K562 (cell line): ENCODE measurements around the gene MEGF11. TPM values are rescaled to one million over a fixed set of nuclear protein-coding genes. Genes with fewer than 3 reads are reported as not detected.

Experiments used
- ATAC-seq: fragments of 200-7000 bp; cut with Tn5 transposase; 3 replicates; pipeline ENCODE4 v1.9.1; 2020; ENCODE audit warnings: moderate library complexity
- BruUV-seq: library from RNA; stranded (reverse); fragments of 400-500 nt; replicated peaks from 2 replicates; lab custom pipeline; 2021; lab: Mats Ljungman, UMichigan
- CTCF ChIA-PET: fragments of 300-600 bp; formaldehyde crosslinking; extraction: SDS; loops from one replicate; lab custom pipeline; 2021; ENCODE audit warnings: low intra/inter-chr PET ratio; lab: Yijun Ruan, JAX
- POLR2A ChIA-PET: fragments of 300-600, 350-650 bp; sonication (Branson Sonifier 250); formaldehyde crosslinking; extraction: SDS; loops from one replicate; lab custom pipeline; 2021; ENCODE audit warnings: antibody characterized with exemption, inconsistent platforms; lab: Yijun Ruan, JAX
- DNase-seq, 4 experiments: peaks; one replicate each; pipeline versions ENCODE4 v3.0.0 to v3.0.0-alpha.2; 2011 to 2018; ENCODE audit warnings: low spot score in 3 of 4, mixed read lengths in 3 of 4; ENCODE audit errors: extremely low read depth in 1 of 4
- FAIRE-seq: peaks from 2 replicates; lab custom pipeline; 2011; peaks lifted over from hg19 to GRCh38; lab: Jason Lieb, UNC
- H2AFZ ChIP-seq: 2 replicates; pipeline ENCODE4 v1.6.0; 2011; ENCODE audit warnings: low read depth, low read length, control low read depth, inconsistent platforms
- H3K27ac ChIP-seq: fragments of 200-600 bp; 3 replicates; pipeline ENCODE4 v1.8.0; 2011; ENCODE audit warnings: low read depth, mild to moderate bottlenecking, control low read depth, inconsistent platforms, low read length, moderate library complexity, mixed read lengths; ENCODE audit errors: extremely low read depth
- H3K27me3 ChIP-seq, 2 experiments: fragments of 300-600 bp in 1 of 2; 2 replicates in 1 of 2; 3 replicates in 1 of 2; pipeline versions ENCODE4 v1.6.0 to v1.8.0; 2011; ENCODE audit warnings: inconsistent platforms in 2 of 2, low read length in 2 of 2, mild to moderate bottlenecking in 1 of 2, mixed read lengths in 1 of 2, moderate library complexity in 1 of 2; ENCODE audit not compliant: control insufficient read depth in 2 of 2, insufficient read depth in 2 of 2
- H3K36me3 ChIP-seq: fragments of 300-600 bp; 3 replicates; pipeline ENCODE4 v1.8.0; 2011; ENCODE audit warnings: mild to moderate bottlenecking, low read length, inconsistent platforms; ENCODE audit not compliant: control insufficient read depth, insufficient read depth
- H3K4me1 ChIP-seq, 2 experiments: fragments of 200-600 bp in 1 of 2; replicated peaks in 1 of 2; 2 replicates in 1 of 2; 3 replicates in 1 of 2; pipeline versions ENCODE4 v1.5.1 to v1.8.0; 2011; ENCODE audit warnings: inconsistent platforms in 2 of 2, low read length in 2 of 2, mild to moderate bottlenecking in 1 of 2, mixed read lengths in 1 of 2, moderate library complexity in 1 of 2; ENCODE audit not compliant: control insufficient read depth in 2 of 2, insufficient read depth in 2 of 2
- H3K4me2 ChIP-seq: 2 replicates; pipeline ENCODE4 v1.6.1; 2011; ENCODE audit warnings: low read length, control low read depth, inconsistent platforms, mixed read lengths; ENCODE audit not compliant: insufficient read depth
- H3K4me3 ChIP-seq: fragments of 200-600 bp; sonication (generic), shearing (Covaris generic); 2 replicates; pipeline ENCODE4 v1.5.1; 2016; ENCODE audit warnings: control low read depth, inconsistent platforms
- H3K79me2 ChIP-seq: fragments of 200-600 bp; 3 replicates; pipeline ENCODE4 v1.8.0; 2011; ENCODE audit warnings: low read length, inconsistent platforms; ENCODE audit not compliant: control insufficient read depth, insufficient read depth
- H3K9ac ChIP-seq, 2 experiments: 2 replicates each; pipeline versions ENCODE4 v1.6.0 to v1.6.1; 2011; ENCODE audit warnings: low read depth in 2 of 2, low read length in 2 of 2, control low read depth in 1 of 2, inconsistent platforms in 1 of 2, mild to moderate bottlenecking in 1 of 2, mixed read lengths in 1 of 2; ENCODE audit not compliant: insufficient read depth in 1 of 2
- H3K9me1 ChIP-seq: one replicate; pipeline ENCODE4 v1.6.0; 2011; ENCODE audit warnings: inconsistent platforms, mild to moderate bottlenecking, low read length, moderate library complexity; ENCODE audit not compliant: control insufficient read depth, insufficient read depth
- H3K9me3 ChIP-seq: replicated peaks from 2 replicates; pipeline ENCODE4 v1.5.1; 2011; ENCODE audit warnings: low read depth, low read length, inconsistent platforms; ENCODE audit not compliant: control insufficient read depth, insufficient read depth
- H4K20me1 ChIP-seq: replicated peaks from 2 replicates; pipeline ENCODE4 v1.6.1; 2011; ENCODE audit warnings: low read length, inconsistent platforms, mixed read lengths; ENCODE audit not compliant: control insufficient read depth, insufficient read depth
- BHLHE40 ChIP-seq: IDR thresholded peaks from 2 replicates; pipeline ENCODE4 v1.6.1; 2011; ENCODE audit warnings: low read length, improper control_type of control experiment
- GABPB2 ChIP-seq: fragments of 250-450 bp; sonication (Bioruptor Pico); conservative IDR thresholded peaks from 2 replicates; pipeline ENCODE4 v1.5.1; 2021; ENCODE audit warnings: mild to moderate bottlenecking
- MGA ChIP-seq: fragments of 450-650 bp; IDR thresholded peaks from 2 replicates; pipeline ENCODE4 v1.6.1; 2016; ENCODE audit warnings: mild to moderate bottlenecking, moderate library complexity
- NFIX ChIP-seq: fragments of 250-450 bp; sonication (Bioruptor Pico); IDR thresholded peaks from 2 replicates; pipeline ENCODE4 v1.4.0; 2020; ENCODE audit warnings: low read depth, mild to moderate bottlenecking, moderate library complexity
- SREBF1 ChIP-seq: fragments of 150-350 bp; IDR thresholded peaks from 2 replicates; pipeline ENCODE4 v1.6.1; 2014; ENCODE audit warnings: antibody characterized with exemption, low read depth, low read length, borderline replicate concordance
- ZNF239 ChIP-seq: fragments of 250-450 bp; sonication (Bioruptor Pico); IDR thresholded peaks from 2 replicates; pipeline ENCODE4 v1.4.0; 2020; ENCODE audit warnings: mild to moderate bottlenecking
- ZNF707 ChIP-seq: fragments of 250-450 bp; sonication (Bioruptor Pico); conservative IDR thresholded peaks from 2 replicates; pipeline ENCODE4 v1.8.0; 2022; ENCODE audit warnings: inconsistent platforms, mild to moderate bottlenecking, moderate library complexity
- WGBS: fragments of 100-300 bp; shearing (Covaris generic); methylation state at CpG from one replicate; pipeline ENCODE4 v1.1.6; 2016; ENCODE audit warnings: low coverage, mixed read lengths; ENCODE audit not compliant: insufficient coverage; ENCODE audit errors: missing lambda C conversion rate; 5-methylcytosine and 5-hydroxymethylcytosine counted together
- in situ Hi-C: fragments of 300-500 bp; cut with MboI; formaldehyde crosslinking; loops from 4 replicates; pipeline ENCODE4 v1.15.0; 2018; ENCODE audit warnings: inconsistent platforms, mixed read lengths
- intact Hi-C: fragments of 100-400 bp; cut with micrococcal nuclease; formaldehyde crosslinking; loops from 2 replicates; pipeline ENCODE4 v1.14.2; 2022
- polyA plus RNA-seq, 8 experiments: library from polyadenylated mRNA; depleted of rRNA in 4 of 8; stranded (reverse) in 5 of 8; unstranded in 3 of 8; fragments of >200 nt; fragmentation: Nextera tagmentation in 2 of 8; fragmentation: Illumina TruSeq in 1 of 8; extraction: Ambion mirVana in 2 of 8; extraction: Trizol in 1 of 8; gene quantifications; 2 replicates each; pipeline versions ENCODE4 v1.2.1 to v1.2.3, GENCODE V29; 2011 to 2014; ENCODE audit warnings: inconsistent platforms in 1 of 8, missing spikeins in 1 of 8
- total RNA-seq, 7 experiments: library from RNA; depleted of rRNA in 6 of 7; stranded (reverse); fragments of >200 nt in 6 of 7; fragmentation: Illumina TruSeq in 2 of 7; extraction: Trizol in 2 of 7; gene quantifications; 2 replicates each; pipeline versions ENCODE4 v1.2.1 to v1.2.3, GENCODE V29; 2011 to 2021; ENCODE audit warnings: low replicate concordance in 1 of 7

The MEGF11 gene
- total and polyA plus RNA-seq, 9 of the 15 experiments (the other 6 are each of a cell fraction or from before 2014, with no cell fraction given), result 0.06 to 0.23 (median 0.20) TPM; not detected in 6

- H4K20me1 ChIP-seq, result no peaks in the 10 kb centered on the region; the same call in 1 of the 2 replicates
- H3K79me2 ChIP-seq, result no peaks in the 10 kb centered on the region
- H3K4me3 ChIP-seq, result no peak overlapping the region
- H3K27ac ChIP-seq, result no peak overlapping the region
- FAIRE-seq, result no peak
- intact Hi-C loops (no loop called here), in situ Hi-C loops (no loop called here)
- no peak overlapping the region for H2AFZ ChIP-seq
- H3K36me3 ChIP-seq, result no peaks in the 10 kb centered on the region
- POLR2A ChIA-PET, result interaction anchor here (0.9 kb wide), 1 partner anchor 59 kb away, joined by 5 read pairs; no protein-coding TSS in a partner anchor
- no peaks in the 10 kb centered on the region for H3K9me1 ChIP-seq
- CTCF ChIA-PET, result no interaction called here
- ATAC-seq, result no peak; the same call in 2 of the 3 replicates
- H3K9ac ChIP-seq, result no peak overlapping the region
- H3K9me3 ChIP-seq, result no peaks in the 10 kb centered on the region
- no peak overlapping the region; the same call in 1 of the 2 replicates for H3K4me2 ChIP-seq
- no TSS peak for BruUV-seq
- no peak for DNase-seq
- WGBS, result 12% methylated on average over 9 of the region's 9 CpGs
- H3K4me1 ChIP-seq, result peaks cover 3 to 7% of the 10 kb centered on the region in 2 experiments; a peak in 3 of 5 replicates
- H3K27me3 ChIP-seq, result peaks cover 16 to 68% of the 10 kb centered on the region in 2 experiments
- peak; percentile 39; the same call in 1 of the 2 replicates for TF ChIP-seq BHLHE40
- no peak for TF ChIP-seq ZNF239
- TF ChIP-seq SREBF1, result no peak
- TF ChIP-seq NFIX (CRISPR knock-in tag), result no peak
- no peak for TF ChIP-seq GABPB2 (CRISPR knock-in tag)
- TF ChIP-seq ZNF707 (CRISPR knock-in tag), result no peak
- TF ChIP-seq MGA, result peak; percentile 12; the same call in 1 of the 2 replicates
Measured at GRCh38 chr15:66240240-66240794, 13.2 kb downstream of the MEGF11 start.
